Stimulated activated CD4-positive, alpha-beta T cell treated with anti-CD3 and anti-CD28 coated beads, Interleukin-15, amount 100 ng/mL, for 24 hours (primary cell): ENCODE data around the gene ULK2.

Experiments used
- DNase-seq: peaks from one replicate; pipeline ENCODE4 v3.0.0-alpha.2; 2020

The ULK2 gene

DNA sequence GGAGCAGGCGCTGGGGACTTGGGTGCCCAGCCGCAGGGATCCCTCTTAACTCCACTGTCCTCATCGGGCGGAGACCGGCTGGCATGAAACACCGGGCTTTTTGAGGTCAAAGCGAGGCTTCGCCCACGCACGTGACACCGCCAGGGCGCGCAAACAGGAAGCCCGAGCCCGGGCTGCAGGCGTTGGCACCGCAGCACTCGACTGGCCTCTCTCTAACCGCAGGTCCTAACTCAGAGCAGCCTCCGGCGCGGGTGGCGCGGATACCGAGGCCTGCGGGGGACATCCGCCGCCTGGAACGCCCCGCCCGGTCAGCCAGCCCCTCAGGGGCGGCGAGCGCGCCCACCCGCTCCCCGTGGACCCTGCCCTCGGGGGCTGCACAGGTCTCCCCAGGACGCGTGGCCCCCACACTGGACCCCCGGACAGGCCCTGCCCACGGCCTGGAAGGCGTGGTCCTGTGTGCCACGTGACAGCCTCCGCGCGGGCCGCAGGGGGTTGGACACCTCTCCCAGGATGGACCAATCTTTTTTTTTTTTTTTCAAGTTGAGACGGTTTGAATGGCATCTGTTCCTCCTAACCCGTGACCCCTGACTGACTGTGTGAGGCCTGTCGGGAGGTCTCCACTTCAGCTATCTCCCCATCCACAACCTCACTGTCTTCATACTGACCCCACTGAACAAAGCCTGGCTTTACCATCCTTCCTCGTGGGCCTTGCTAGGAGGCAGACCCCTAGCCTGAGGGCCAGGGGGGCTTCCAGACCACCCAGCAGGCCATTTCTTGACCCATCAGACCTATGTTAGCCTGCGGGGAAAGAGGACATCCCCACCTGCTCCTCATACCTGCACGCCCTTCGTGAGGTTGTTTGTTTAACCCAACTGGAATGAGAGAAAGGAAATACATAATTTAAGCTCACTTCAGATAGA is 143.0 kb downstream of the ULK2 start:
- DNase-seq: peak; percentile 73

DNA sequence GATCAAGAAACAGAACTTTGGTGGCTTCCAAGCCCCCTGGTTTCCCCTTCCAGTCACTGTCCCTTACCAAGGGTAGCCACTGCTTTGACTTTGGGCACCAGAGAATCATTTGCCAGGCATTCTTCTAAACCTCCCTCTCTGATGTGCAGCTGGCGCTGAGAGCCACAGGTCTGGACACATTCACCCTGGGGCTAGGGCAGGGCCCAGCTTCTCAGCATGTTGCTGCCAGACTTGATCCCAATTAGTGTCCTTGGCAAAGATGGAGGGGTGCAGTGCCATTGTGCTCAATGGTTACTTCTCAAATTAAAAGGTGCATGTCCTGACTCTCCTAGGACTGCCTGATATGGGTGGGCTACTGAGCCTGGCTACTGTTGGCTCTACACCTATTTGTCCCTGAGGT is 143.8 kb downstream of the ULK2 start:
- DNase-seq: no peak
